HepG2 (cell line): ENCODE results near the gene DPEP3. TPM values are rescaled to one million over a fixed set of nuclear protein-coding genes. Genes with fewer than 3 reads are reported as not detected.

ENCODE experiments used
- ARID5B ChIP-seq: IDR thresholded peaks from 2 replicates; pipeline ENCODE4 v1.4.0; 2020; ENCODE audit warnings: mild to moderate bottlenecking, missing genetic modification reagents
- ARNT ChIP-seq: fragments of 450-650 bp; IDR thresholded peaks from 2 replicates; pipeline ENCODE4 v1.6.1; 2017
- ESRRA ChIP-seq: sonication (generic); formaldehyde crosslinking; IDR thresholded peaks from 2 replicates; pipeline ENCODE4 v1.5.1; 2020; ENCODE audit warnings: mild to moderate bottlenecking, low read depth, missing genetic modification reagents
- FOSL1 ChIP-seq: sonication (generic); formaldehyde crosslinking; IDR thresholded peaks from 2 replicates; pipeline ENCODE4 v1.9.0; 2021; ENCODE audit warnings: missing genetic modification reagents, borderline replicate concordance
- FOXC1 ChIP-seq: sonication (generic); formaldehyde crosslinking; IDR thresholded peaks from 2 replicates; pipeline ENCODE4 v1.8.0; 2022; ENCODE audit warnings: mild to moderate bottlenecking, missing genetic modification reagents, borderline replicate concordance
- KIAA2018 ChIP-seq: sonication (generic); formaldehyde crosslinking; IDR thresholded peaks from 2 replicates; pipeline ENCODE4 v1.5.0; 2020; ENCODE audit warnings: mild to moderate bottlenecking, missing genetic modification reagents, borderline replicate concordance
- ZNF382 ChIP-seq: sonication (generic); formaldehyde crosslinking; IDR thresholded peaks from 2 replicates; pipeline ENCODE4 v1.5.0; 2020; ENCODE audit warnings: missing genetic modification reagents, mild to moderate bottlenecking, borderline replicate concordance
- ZSCAN5A ChIP-seq: sonication (generic); formaldehyde crosslinking; IDR thresholded peaks from 2 replicates; pipeline ENCODE4 v1.8.0; 2022; ENCODE audit warnings: mild to moderate bottlenecking, missing genetic modification reagents, borderline replicate concordance
- polyA plus RNA-seq, 8 experiments: library from polyadenylated mRNA; depleted of rRNA in 3 of 8; stranded (reverse) in 7 of 8; unstranded in 1 of 8; fragments of >200 nt; fragmentation: Illumina TruSeq in 4 of 8; extraction: Trizol in 4 of 8; gene quantifications; 2 replicates each; pipeline versions ENCODE4 v1.2.1 to v1.2.3, GENCODE V29; 2011 to 2016; ENCODE audit warnings: low read depth in 4 of 8, missing spikeins in 1 of 8, mixed read lengths in 1 of 8; ENCODE audit not compliant: insufficient read depth in 1 of 8
- total RNA-seq, 5 experiments: library from RNA; depleted of rRNA; stranded (reverse); fragments of >200 nt; fragmentation: Illumina TruSeq; extraction: Trizol; gene quantifications; 2 replicates each; pipeline ENCODE4 v1.2.3, GENCODE V29; 2016; ENCODE audit warnings: low read depth in 1 of 5
- TF ChIP-seq, protein P1 (sequence below): sonication (generic); formaldehyde crosslinking; IDR thresholded peaks from 2 replicates; pipeline ENCODE4 v1.4.0; 2020; ENCODE audit warnings: low read depth, missing genetic modification reagents
- TF ChIP-seq, protein P2 (sequence below): sonication (generic); formaldehyde crosslinking; IDR thresholded peaks from 2 replicates; pipeline ENCODE4 v1.5.0; 2020; ENCODE audit warnings: missing genetic modification reagents

Gene DPEP3
- total and polyA plus RNA-seq, 2 of the 13 experiments (the other 11 are each of a cell fraction or from before 2014, with no cell fraction given), result not detected

GRCh38 chr16:67943256-67943618 lies 37.1 kb downstream of the DPEP3 start (continued):
- TF ChIP-seq KIAA2018 (CRISPR knock-in tag), result 0 out of 2 replicates have a peak, but pooled peaks have one; percentile 31
- TF ChIP-seq, protein P1, sequence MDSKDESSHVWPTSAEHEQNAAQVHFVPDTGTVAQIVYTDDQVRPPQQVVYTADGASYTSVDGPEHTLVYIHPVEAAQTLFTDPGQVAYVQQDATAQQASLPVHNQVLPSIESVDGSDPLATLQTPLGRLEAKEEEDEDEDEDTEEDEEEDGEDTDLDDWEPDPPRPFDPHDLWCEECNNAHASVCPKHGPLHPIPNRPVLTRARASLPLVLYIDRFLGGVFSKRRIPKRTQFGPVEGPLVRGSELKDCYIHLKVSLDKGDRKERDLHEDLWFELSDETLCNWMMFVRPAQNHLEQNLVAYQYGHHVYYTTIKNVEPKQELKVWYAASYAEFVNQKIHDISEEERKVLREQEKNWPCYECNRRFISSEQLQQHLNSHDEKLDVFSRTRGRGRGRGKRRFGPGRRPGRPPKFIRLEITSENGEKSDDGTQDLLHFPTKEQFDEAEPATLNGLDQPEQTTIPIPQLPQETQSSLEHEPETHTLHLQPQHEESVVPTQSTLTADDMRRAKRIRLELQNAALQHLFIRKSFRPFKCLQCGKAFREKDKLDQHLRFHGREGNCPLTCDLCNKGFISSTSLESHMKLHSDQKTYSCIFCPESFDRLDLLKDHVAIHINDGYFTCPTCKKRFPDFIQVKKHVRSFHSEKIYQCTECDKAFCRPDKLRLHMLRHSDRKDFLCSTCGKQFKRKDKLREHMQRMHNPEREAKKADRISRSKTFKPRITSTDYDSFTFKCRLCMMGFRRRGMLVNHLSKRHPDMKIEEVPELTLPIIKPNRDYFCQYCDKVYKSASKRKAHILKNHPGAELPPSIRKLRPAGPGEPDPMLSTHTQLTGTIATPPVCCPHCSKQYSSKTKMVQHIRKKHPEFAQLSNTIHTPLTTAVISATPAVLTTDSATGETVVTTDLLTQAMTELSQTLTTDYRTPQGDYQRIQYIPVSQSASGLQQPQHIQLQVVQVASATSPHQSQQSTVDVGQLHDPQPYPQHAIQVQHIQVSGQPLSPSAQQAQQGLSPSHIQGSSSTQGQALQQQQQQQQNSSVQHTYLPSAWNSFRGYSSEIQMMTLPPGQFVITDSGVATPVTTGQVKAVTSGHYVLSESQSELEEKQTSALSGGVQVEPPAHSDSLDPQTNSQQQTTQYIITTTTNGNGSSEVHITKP (CRISPR knock-in tag), result no peak
- TF ChIP-seq FOSL1 (CRISPR knock-in tag), result no peak
- no peak for TF ChIP-seq FOXC1 (CRISPR knock-in tag)
- TF ChIP-seq ESRRA (CRISPR knock-in tag), result peak; percentile 95
- TF ChIP-seq, protein P2, sequence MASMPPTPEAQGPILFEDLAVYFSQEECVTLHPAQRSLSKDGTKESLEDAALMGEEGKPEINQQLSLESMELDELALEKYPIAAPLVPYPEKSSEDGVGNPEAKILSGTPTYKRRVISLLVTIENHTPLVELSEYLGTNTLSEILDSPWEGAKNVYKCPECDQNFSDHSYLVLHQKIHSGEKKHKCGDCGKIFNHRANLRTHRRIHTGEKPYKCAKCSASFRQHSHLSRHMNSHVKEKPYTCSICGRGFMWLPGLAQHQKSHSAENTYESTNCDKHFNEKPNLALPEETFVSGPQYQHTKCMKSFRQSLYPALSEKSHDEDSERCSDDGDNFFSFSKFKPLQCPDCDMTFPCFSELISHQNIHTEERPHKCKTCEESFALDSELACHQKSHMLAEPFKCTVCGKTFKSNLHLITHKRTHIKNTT (CRISPR knock-in tag), result no peak
- no peak for TF ChIP-seq ZSCAN5A (CRISPR knock-in tag)
- TF ChIP-seq ARNT, result no peak
- TF ChIP-seq ARID5B (CRISPR knock-in tag), result peak; percentile 77
- no peak for TF ChIP-seq ZNF382
